ENCODE measurements around the gene ITGAL. TPM values are rescaled to one million over a fixed set of nuclear protein-coding genes. Genes with fewer than 3 reads are reported as not detected.

The ITGAL gene
- total and polyA plus RNA-seq, 2 donors (not counting 1 experiment from before 2014, with no cell fraction given): 110 to 184 TPM

GRCh38 chr16:30474074-30474452 is 1.5 kb downstream of the ITGAL start:
- peaks cover 47 to 53% of the 10 kb centered on the region in 2 donors for H3K4me1 ChIP-seq (ENCODE audit: control insufficient read depth in 2 of 2, insufficient read depth in 2 of 2, low read length in 2 of 2)
- no peak for TF ChIP-seq CTCF (IDR thresholded peaks at IDR 0.05)
- TF ChIP-seq EZH2 (IDR thresholded peaks at IDR 0.05; ENCODE audit: borderline replicate concordance, insufficient read depth, low read depth, low read length, poor library complexity, severe bottlenecking): no peak
- Mint-ChIP-seq H3K27me3 (no peaks in the 10 kb centered on the region), H3K4me1 (peaks cover 58% of the 10 kb centered on the region), H3K9me3 (ENCODE audit: insufficient read depth) (no peaks in the 10 kb centered on the region), H3K27ac (peak overlapping the region; percentile 91), H3K4me3 (peak overlapping the region; percentile 83)
- no peaks in the 10 kb centered on the region for H3K27me3 ChIP-seq (replicated peaks in 1 of 4; ENCODE audit: control extremely low read depth in 1 of 4, control insufficient read depth in 3 of 4, insufficient read depth in 4 of 4, low read length in 3 of 4)
- intact Hi-C loops (cut with micrococcal nuclease): loop anchor here (5.0 kb wide), 2 partner anchors 42 to 97 kb away; partner anchors contain the start of gene DCTPP1
- no peak for ATAC-seq (ENCODE audit: low read depth)
- H3K9me3 ChIP-seq (ENCODE audit: control extremely low read depth in 1 of 3, control insufficient read depth in 2 of 3, insufficient read depth in 1 of 3, low read length in 2 of 3): no peaks in the 10 kb centered on the region
- peak overlapping the region in 4 of 5 experiments; percentile 39 to 76 (median 60) for H3K4me3 ChIP-seq (ENCODE audit: control extremely low read depth in 1 of 5, extremely low read depth in 1 of 5, insufficient read depth in 1 of 5, low read depth in 2 of 5, low read length in 4 of 5)
- DNase-seq: no peak
- H3K9ac ChIP-seq (ENCODE audit: low read length): peak overlapping the region; percentile 77
- POLR2A ChIA-PET: interaction anchor here (0.6 to 5.7 kb wide), 7 partner anchors 16 to 44 kb away, joined by 3 to 74 read pairs (median 5); partner anchors contain the start of gene DCTPP1
- H3K4me2 ChIP-seq (replicated peaks; ENCODE audit: low read depth, low read length, poor library complexity, severe bottlenecking): peak overlapping the region; percentile 94
- H4K20me1 ChIP-seq (ENCODE audit: control insufficient read depth, insufficient read depth, low read length, poor library complexity, severe bottlenecking): no peaks in the 10 kb centered on the region
- CTCF ChIA-PET: interaction anchor here (0.6 to 6.5 kb wide), 8 partner anchors 8 to 185 kb away, joined by 3 to 77 read pairs (median 5); partner anchors contain the start of genes DCTPP1 and SEPHS2
- peak overlapping the region in 1 of 2 donors; percentile 82 for H3K27ac ChIP-seq (ENCODE audit: low read length in 2 of 2)
- peaks cover 22% of the 10 kb centered on the region for H3K79me2 ChIP-seq (ENCODE audit: control insufficient read depth, insufficient read depth, low read length)
- H2AFZ ChIP-seq (ENCODE audit: insufficient read depth, low read depth, low read length, poor library complexity, severe bottlenecking): no peak overlapping the region
- H3K36me3 ChIP-seq (replicated peaks in 1 of 2; ENCODE audit: control extremely low read depth in 1 of 2, control insufficient read depth in 1 of 2, extremely low read depth in 1 of 2, insufficient read depth in 2 of 2, low read length in 1 of 2): peaks cover 0 to 19% of the 10 kb centered on the region in 2 experiments
- 78% methylated on average over 35 of the region's 35 CpGs for WGBS (ENCODE audit: insufficient coverage)

GRCh38 chr16:30474684-30475083 is 2.1 kb downstream of the ITGAL start:
- ChIA-PET POLR2A (interaction anchor here (0.6 to 2.7 kb wide), 4 partner anchors 16 to 45 kb away, joined by 4 to 19 read pairs (median 6); partner anchors contain the start of gene DCTPP1), CTCF (interaction anchor here (0.5 to 6.5 kb wide), 6 partner anchors 25 to 154 kb away, joined by 5 to 77 read pairs (median 8); partner anchors contain the start of genes DCTPP1 and SEPHS2)
- Mint-ChIP-seq H3K9me3 (ENCODE audit: insufficient read depth) (no peaks in the 10 kb centered on the region), H3K4me1 (peaks cover 59% of the 10 kb centered on the region), H3K4me3 (peak overlapping the region; percentile 49), H3K27ac (peak overlapping the region; percentile 50), H3K27me3 (no peaks in the 10 kb centered on the region)
- H2AFZ ChIP-seq (ENCODE audit: insufficient read depth, low read depth, low read length, poor library complexity, severe bottlenecking): no peak overlapping the region
- H3K36me3 ChIP-seq (replicated peaks in 1 of 2; ENCODE audit: control extremely low read depth in 1 of 2, control insufficient read depth in 1 of 2, extremely low read depth in 1 of 2, insufficient read depth in 2 of 2, low read length in 1 of 2): peaks cover 2 to 23% of the 10 kb centered on the region in 2 experiments
- 100% methylated on average over 2 of the region's 7 CpGs for WGBS (ENCODE audit: insufficient coverage)
- no peaks in the 10 kb centered on the region for H3K9me3 ChIP-seq (ENCODE audit: control extremely low read depth in 1 of 3, control insufficient read depth in 2 of 3, insufficient read depth in 1 of 3, low read length in 2 of 3)
- peak overlapping the region in 1 of 2 donors; percentile 41 for H3K27ac ChIP-seq (ENCODE audit: low read length in 2 of 2)
- peak overlapping the region; percentile 94 for H3K4me2 ChIP-seq (replicated peaks; ENCODE audit: low read depth, low read length, poor library complexity, severe bottlenecking)
- H3K79me2 ChIP-seq (ENCODE audit: control insufficient read depth, insufficient read depth, low read length): peaks cover 22% of the 10 kb centered on the region
- H4K20me1 ChIP-seq (ENCODE audit: control insufficient read depth, insufficient read depth, low read length, poor library complexity, severe bottlenecking): no peaks in the 10 kb centered on the region
- DNase-seq (no peak), ATAC-seq (ENCODE audit: low read depth) (no peak)
- peaks cover 49 to 57% of the 10 kb centered on the region in 2 donors for H3K4me1 ChIP-seq (ENCODE audit: control insufficient read depth in 2 of 2, insufficient read depth in 2 of 2, low read length in 2 of 2)
- TF ChIP-seq CTCF (IDR thresholded peaks at IDR 0.05): no peak
- no peak for TF ChIP-seq EZH2 (IDR thresholded peaks at IDR 0.05; ENCODE audit: borderline replicate concordance, insufficient read depth, low read depth, low read length, poor library complexity, severe bottlenecking)
- intact Hi-C loops (cut with micrococcal nuclease): loop anchor here (5.0 kb wide), 2 partner anchors 42 to 97 kb away; partner anchors contain the start of gene DCTPP1
- H3K4me3 ChIP-seq (ENCODE audit: control extremely low read depth in 1 of 5, extremely low read depth in 1 of 5, insufficient read depth in 1 of 5, low read depth in 2 of 5, low read length in 4 of 5): no peak overlapping the region
- no peak overlapping the region for H3K9ac ChIP-seq (ENCODE audit: low read length)
- H3K27me3 ChIP-seq (replicated peaks in 1 of 4; ENCODE audit: control extremely low read depth in 1 of 4, control insufficient read depth in 3 of 4, insufficient read depth in 4 of 4, low read length in 3 of 4): no peaks in the 10 kb centered on the region

Measured in B cell (primary cell).